HL-60/S4 (cell line): Measurements from ENCODE around the gene ABHD17C.

Experiments
- in situ Hi-C: fragments of 300-500 bp; cut with MboI; formaldehyde crosslinking; loops from 2 replicates; pipeline ENCODE4 v1.14.3; 2022; ENCODE audit warnings: low sequenced_read_pairs

ABHD17C gene

DNA sequence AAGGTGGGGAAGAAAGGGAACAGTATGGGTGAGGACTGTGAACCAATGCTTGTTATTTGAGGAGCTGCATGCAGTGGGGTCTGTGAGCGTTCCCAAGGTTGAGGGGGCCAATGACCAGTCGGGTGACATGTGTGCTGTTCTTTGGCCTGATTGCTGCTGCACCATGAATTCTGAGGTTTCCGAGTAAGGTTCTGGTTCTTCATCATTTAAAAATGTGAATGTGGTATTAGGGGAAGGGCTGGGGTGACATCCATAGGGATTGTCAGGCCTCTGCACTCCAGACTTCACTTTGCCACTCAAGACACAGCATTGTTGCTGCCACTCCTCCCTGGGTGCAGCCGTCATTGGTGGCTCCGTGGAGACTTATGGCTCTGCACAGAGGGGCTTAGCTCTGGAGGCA is 32.5 kb downstream of the ABHD17C start:
- in situ Hi-C loops: no loop called here

- in situ Hi-C loops: no loop called here
Observed at GRCh38 chr15:80730387-80730786, 35.3 kb downstream of the ABHD17C start.

- in situ Hi-C loops: no loop called here
Observed at GRCh38 chr15:80730926-80731325, 35.8 kb downstream of the ABHD17C start.

DNA sequence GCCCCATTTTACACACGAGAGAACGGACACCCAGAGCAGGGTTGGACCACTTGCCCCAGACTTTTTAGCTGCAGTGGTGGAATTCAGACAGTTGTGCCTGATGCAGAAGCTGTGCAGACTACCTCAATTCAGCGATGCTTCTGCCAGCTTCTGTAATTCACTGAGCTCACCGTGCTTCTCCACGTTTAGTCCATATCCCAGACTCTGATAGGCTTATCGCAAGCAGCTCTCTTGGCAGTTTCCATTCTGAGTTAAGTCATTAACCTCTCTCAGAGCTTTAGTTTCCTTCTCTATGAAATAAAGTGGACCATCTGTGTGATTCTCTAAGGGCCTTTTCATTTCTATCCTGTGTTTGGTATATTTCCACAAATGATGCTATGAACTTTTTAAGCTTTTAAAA is 37.1 kb downstream of the ABHD17C start:
- in situ Hi-C loops: no loop called here

GRCh38 chr15:80732818-80733217 is 37.7 kb downstream of the ABHD17C start:
- in situ Hi-C loops: no loop called here

DNA sequence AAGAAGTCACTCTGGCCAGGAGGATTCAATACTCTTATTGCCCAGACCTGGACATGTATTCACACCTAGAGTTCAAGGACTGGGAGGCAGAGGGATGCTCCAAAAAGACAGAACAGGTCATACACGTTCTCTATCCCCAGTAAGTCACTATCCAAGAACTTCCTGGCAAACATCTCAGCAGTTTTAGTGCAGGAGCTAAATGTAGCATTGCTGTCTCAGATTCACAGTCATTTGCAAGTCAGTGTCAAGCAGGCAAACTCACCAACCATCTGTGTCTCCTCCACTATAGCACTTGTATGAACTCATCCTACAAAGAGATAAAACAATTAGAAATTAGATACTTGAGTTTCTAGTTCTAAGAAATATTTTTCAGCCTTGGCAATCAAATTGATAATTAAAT is 38.4 kb downstream of the ABHD17C start:
- in situ Hi-C loops: no loop called here

DNA sequence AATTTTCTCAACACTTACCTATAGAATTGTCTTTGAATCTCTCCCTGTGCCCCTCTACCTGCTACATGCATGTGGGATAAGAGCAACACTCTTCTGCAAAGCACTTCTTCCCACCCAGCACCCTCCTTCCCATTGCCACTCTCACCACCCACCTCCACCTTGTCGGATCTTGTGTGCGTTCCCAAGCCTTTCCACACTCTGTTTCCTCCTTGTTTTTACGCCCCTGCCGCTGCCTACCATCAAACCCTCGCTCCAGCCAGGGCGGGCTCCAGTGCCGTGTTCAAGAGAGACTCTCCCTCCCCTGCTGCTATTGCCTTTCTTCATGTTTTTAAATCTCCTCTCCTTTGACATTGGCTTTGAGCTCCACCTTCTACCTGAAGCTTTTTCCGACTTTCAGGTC is 40.2 kb downstream of the ABHD17C start:
- in situ Hi-C loops: no loop called here

DNA sequence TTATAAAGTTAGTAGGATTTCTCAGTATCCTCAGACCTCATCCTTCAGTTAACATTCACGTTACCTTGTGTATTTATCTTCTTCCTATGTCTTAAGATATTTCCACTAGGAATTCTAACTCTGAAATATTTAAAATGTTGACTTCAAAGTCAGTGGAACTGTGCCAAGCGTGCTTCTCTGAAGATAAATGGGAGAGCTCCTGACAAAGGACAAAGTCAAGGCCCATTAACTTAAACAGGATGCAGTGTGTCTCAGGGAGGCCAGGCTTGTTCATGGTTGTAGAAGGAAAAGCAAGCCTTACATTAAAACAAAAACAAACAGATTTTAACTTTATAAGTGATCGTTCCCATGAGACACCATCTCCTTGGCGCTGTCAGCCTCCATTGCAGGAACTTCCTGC is 41.5 kb downstream of the ABHD17C start:
- in situ Hi-C loops: no loop called here

DNA sequence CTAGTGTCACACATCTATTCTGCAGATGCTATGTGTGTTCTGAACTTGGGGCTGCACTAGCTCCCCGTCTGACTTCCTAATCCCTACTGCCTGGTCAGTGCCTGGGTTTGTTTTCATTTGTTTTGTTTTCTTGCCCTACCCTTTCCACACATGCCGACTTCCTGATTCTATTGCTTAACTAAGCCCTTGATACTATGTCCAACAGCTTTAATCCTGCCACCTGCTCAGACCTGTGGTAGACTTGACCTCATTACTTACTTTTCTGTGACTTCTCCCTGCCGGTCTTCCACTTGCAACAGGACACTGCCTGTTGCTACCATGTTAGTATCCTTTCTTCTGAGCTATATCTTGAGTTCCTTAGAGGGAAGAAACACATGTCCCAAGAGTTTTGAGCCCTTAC is 44.8 kb downstream of the ABHD17C start:
- in situ Hi-C loops: no loop called here

GRCh38 chr15:80742081-80742480 is 47.0 kb downstream of the ABHD17C start:
- in situ Hi-C loops: no loop called here

- in situ Hi-C loops: no loop called here
Observed at GRCh38 chr15:80743189-80743833, 48.2 kb downstream of the ABHD17C start.

DNA sequence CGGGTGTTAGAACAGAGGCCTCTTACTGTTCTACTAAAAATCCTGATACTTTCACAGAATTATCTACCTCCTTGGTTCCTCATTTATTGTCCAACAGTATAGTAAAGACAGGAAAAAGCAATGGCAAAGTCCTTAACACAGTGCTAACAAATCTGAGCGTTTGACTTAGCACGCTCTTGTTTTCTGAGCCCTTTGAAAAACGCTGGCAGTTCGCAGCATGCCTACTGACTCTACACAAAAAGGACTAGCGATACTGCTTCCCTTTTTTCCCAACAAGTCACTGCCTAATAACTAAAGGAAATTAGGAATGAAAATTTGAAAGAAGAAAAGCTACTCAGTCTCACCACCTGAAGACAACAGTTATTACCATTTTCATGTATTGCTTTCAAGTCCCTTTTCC is 49.3 kb downstream of the ABHD17C start:
- in situ Hi-C loops: no loop called here

- in situ Hi-C loops: no loop called here
Observed at GRCh38 chr15:80744826-80745225, 49.7 kb downstream of the ABHD17C start.

DNA sequence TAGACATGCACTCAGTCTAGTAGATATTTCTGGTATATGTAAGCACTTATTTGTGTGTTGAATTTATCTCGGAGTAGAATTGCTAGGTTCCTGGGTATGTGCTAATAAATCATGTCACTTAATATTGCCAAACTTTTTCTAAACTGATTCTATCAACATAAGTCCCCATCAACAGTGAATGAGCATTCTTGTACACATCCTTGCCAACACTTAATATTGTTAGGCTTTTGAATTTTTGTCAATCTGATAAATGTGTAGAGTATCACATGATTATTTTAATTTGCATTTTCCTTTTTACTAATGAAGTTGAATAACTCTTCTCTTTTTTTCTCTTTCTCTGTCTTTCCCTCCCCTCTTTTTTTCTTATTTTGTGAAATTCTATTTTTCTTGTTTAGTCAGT is 50.8 kb downstream of the ABHD17C start:
- in situ Hi-C loops: no loop called here

DNA sequence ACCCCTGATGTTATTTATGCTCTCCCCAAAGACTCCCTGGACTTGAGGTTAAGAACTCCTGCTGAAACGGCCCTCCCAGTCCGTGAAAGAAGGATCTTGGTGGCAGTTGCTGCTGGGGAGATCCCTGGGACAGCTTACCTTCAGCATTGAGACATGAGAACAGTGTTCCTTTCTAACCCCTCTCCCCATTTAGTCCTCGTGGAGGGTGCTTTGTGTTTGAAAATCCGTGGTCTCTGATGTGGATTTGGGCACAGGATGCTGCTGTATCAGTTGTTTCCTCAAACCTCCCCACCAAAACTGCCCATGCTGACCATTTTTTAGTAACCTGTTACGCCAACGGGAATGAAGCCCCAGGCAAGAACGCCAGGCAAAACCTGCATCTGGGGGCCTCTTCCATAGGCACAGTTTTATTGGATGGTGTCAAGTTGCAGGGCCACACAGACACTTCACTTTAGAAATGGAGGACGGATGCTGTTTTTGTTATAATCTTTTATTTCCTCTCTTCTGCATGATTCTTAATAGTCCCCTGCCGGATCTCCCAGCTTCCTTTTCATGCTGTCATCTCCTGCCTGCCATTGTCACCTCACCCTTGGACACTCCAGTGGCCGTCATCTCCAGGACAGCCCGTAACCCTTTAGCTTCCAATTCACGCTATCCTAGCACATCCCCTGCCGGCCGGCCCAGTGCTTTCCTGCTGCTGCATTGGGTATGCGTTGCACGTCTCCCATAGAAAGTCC is 52.4 kb downstream of the ABHD17C start:
- in situ Hi-C loops: no loop called here

- in situ Hi-C loops: no loop called here
Observed at GRCh38 chr15:80749589-80749988, 54.5 kb downstream of the ABHD17C start.

- in situ Hi-C loops: loop anchor here (25.0 kb wide), 1 partner anchor 288 kb away; no protein-coding TSS in a partner anchor
Observed at GRCh38 chr15:80750575-80750974, 55.5 kb downstream of the ABHD17C start.

DNA sequence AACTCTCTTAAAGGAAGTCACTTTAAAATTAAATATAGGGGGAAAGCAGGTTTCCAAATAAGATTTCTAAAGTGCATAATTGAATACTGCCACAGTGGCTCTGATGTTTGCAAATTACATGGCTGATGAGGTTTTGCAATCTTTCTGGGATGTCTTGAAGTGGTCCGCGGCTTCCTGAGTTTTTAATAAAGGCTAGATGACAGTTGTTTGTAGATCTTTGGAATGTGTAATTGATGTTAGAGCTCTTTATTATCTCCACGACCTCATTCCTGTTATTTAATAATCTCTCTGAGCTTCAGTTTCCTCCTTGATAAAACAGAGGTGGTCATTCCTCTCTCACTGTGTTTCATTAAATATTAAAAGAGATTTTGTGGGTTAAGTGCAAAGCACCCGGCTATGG is 57.1 kb downstream of the ABHD17C start:
- in situ Hi-C loops: loop anchor here (25.0 kb wide), 1 partner anchor 290 kb away; no protein-coding TSS in a partner anchor

DNA sequence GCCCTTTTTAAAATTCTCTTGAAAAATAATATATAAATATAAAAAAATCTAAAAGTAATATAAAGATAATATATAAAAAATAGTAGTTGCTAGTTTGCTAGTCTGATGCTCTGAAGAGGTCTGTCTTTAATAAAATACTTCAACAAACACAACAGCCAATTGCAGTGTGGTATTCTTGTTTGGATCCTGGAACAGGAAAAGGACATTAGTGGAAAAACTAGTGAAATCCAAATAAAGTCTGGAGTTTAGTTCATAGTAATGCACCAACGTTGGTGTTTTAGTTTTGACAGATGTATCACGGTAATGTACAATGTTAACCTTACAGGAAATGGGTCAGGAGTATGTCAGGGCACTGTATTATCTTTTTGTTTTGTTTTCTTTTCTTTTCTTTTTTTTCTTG is 58.1 kb downstream of the ABHD17C start:
- in situ Hi-C loops: loop anchor here (25.0 kb wide), 1 partner anchor 291 kb away; no protein-coding TSS in a partner anchor

- in situ Hi-C loops: loop anchor here (25.0 kb wide), 1 partner anchor 292 kb away; no protein-coding TSS in a partner anchor
Observed at GRCh38 chr15:80754014-80754413, 58.9 kb downstream of the ABHD17C start.

GRCh38 chr15:80755885-80756284 is 60.8 kb downstream of the ABHD17C start:
- in situ Hi-C loops: loop anchor here (25.0 kb wide), 1 partner anchor 294 kb away; no protein-coding TSS in a partner anchor

DNA sequence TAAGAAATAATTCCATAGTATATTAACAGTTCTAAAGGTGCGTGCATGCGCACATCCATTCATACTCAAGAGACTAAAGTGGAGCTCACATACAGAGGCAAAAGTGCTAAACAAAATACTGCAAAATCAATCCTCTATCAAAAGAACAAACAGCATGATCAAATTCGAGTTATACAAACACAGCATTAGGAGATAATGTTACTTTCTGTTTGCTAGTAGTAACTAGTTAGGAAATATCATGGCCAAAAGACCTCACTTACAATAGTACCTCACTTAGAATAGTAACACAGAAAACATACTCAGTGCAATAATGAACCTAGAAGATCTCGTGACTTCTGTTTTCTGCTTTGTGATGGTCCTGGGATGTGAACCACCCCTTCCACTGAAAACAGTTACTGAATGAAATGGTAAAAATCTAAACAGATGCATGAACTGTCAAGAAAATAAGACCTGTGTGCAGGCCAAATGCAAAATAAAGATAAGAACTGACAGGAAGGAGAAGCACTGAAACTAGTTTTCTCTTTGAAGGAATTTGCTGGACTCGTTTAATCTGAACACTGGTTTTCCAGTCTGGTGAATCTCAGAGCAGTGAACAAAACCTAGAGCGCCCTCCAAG is 63.1 kb downstream of the ABHD17C start:
- in situ Hi-C loops: loop anchor here (25.0 kb wide), 1 partner anchor 296 kb away; no protein-coding TSS in a partner anchor
